B cell (primary cell): ENCODE data around the gene LPCAT3. TPM values are rescaled to one million over a fixed set of nuclear protein-coding genes. Genes with fewer than 3 reads are reported as not detected.

Experiments used
- ATAC-seq: fragments of 200-7000 bp; cut with Tn5 transposase; one replicate; pipeline ENCODE4 v1.10.0; 2021; ENCODE audit warnings: low read depth, mild to moderate bottlenecking, moderate number of reproducible peaks, moderate library complexity
- CTCF ChIA-PET: fragments of 350-600 bp; sonication (Branson Sonifier 250); formaldehyde crosslinking; loops from one replicate; lab custom pipeline; 2021; ENCODE audit warnings: antibody characterized with exemption, inconsistent platforms; lab: Charles Lee
- POLR2A ChIA-PET: fragments of 350-600 bp; sonication (Branson Sonifier 250); formaldehyde crosslinking; loops from one replicate; lab custom pipeline; 2021; ENCODE audit warnings: antibody characterized with exemption; lab: Charles Lee
- DNase-seq: peaks from one replicate; pipeline ENCODE4 v3.0.0; 2013
- H2AFZ ChIP-seq: 2 replicates; pipeline ENCODE4 v1.6.1; 2012; ENCODE audit warnings: mild to moderate bottlenecking, low read depth, low read length; ENCODE audit not compliant: insufficient read depth, poor library complexity, severe bottlenecking
- H3K27ac ChIP-seq, 2 donors: 1 replicate in 1 of 2; 2 replicates in 1 of 2; pipeline ENCODE4 v1.5.1; 2012 to 2013; ENCODE audit warnings: low read length in 2 of 2, mild to moderate bottlenecking in 2 of 2, moderate library complexity in 1 of 2
- H3K27me3 ChIP-seq, 4 experiments: fragments of 200-600 bp in 1 of 4; sonication (generic) in 1 of 4; replicated peaks in 1 of 4; 1 replicate in 2 of 4; 2 replicates in 2 of 4; pipeline versions ENCODE4 v1.6.1 to v1.7.0; 2013 to 2016; ENCODE audit warnings: low read length in 3 of 4, mild to moderate bottlenecking in 2 of 4, mixed read lengths in 1 of 4, moderate library complexity in 1 of 4; ENCODE audit not compliant: insufficient read depth in 4 of 4, control insufficient read depth in 3 of 4; ENCODE audit errors: control extremely low read depth in 1 of 4
- H3K36me3 ChIP-seq, 2 experiments: replicated peaks in 1 of 2; 1 replicate in 1 of 2; 2 replicates in 1 of 2; pipeline versions ENCODE4 v1.6.1 to v1.7.1; 2013; ENCODE audit warnings: low read length in 1 of 2; ENCODE audit not compliant: insufficient read depth in 2 of 2, control insufficient read depth in 1 of 2; ENCODE audit errors: control extremely low read depth in 1 of 2, extremely low read depth in 1 of 2
- H3K4me1 ChIP-seq, 2 donors: fragments of 200-600 bp in 1 of 2; sonication (generic) in 1 of 2; 1 replicate in 1 of 2; 2 replicates in 1 of 2; pipeline versions ENCODE4 v1.5.1 to v1.6.1; 2013 to 2017; ENCODE audit warnings: low read length in 2 of 2; ENCODE audit not compliant: control insufficient read depth in 2 of 2, insufficient read depth in 2 of 2
- H3K4me2 ChIP-seq: replicated peaks from 2 replicates; pipeline ENCODE3; 2012; ENCODE audit warnings: mild to moderate bottlenecking, low read depth, low read length; ENCODE audit not compliant: poor library complexity, severe bottlenecking
- H3K4me3 ChIP-seq, 5 experiments: fragments of 200-600 bp in 1 of 5; sonication (generic) in 1 of 5; 1 replicate in 3 of 5; 2 replicates in 2 of 5; pipeline versions ENCODE4 v1.5.1 to v1.7.0; 2011 to 2016; ENCODE audit warnings: low read length in 4 of 5, mild to moderate bottlenecking in 4 of 5, low read depth in 2 of 5, control low read depth in 1 of 5, moderate library complexity in 1 of 5; ENCODE audit not compliant: insufficient read depth in 1 of 5; ENCODE audit errors: control extremely low read depth in 1 of 5, extremely low read depth in 1 of 5
- H3K79me2 ChIP-seq: fragments of 200-600 bp; sonication (generic); one replicate; pipeline ENCODE4 v1.6.0; 2016; ENCODE audit warnings: low read length; ENCODE audit not compliant: control insufficient read depth, insufficient read depth
- H3K9ac ChIP-seq: fragments of 200-600 bp; sonication (generic); 2 replicates; pipeline ENCODE4 v1.6.1; 2017; ENCODE audit warnings: mild to moderate bottlenecking, low read length, moderate library complexity
- H3K9me3 ChIP-seq, 3 donors: one replicate each; pipeline versions ENCODE4 v1.6.1 to v1.7.1; 2013; ENCODE audit warnings: low read length in 2 of 3; ENCODE audit not compliant: control insufficient read depth in 2 of 3, insufficient read depth in 1 of 3; ENCODE audit errors: control extremely low read depth in 1 of 3
- H4K20me1 ChIP-seq: 2 replicates; pipeline ENCODE4 v1.6.0; 2012; ENCODE audit warnings: mild to moderate bottlenecking, low read length; ENCODE audit not compliant: insufficient read depth, control insufficient read depth, poor library complexity, severe bottlenecking
- H3K27ac Mint-ChIP-seq: one replicate; pipeline ENCODE4 v1.8.0; 2021; ENCODE audit warnings: mixed read lengths
- H3K27me3 Mint-ChIP-seq: one replicate; pipeline ENCODE4 v1.8.0; 2021; ENCODE audit warnings: mixed read lengths
- H3K4me1 Mint-ChIP-seq: one replicate; pipeline ENCODE4 v1.8.0; 2021; ENCODE audit warnings: mixed read lengths
- H3K4me3 Mint-ChIP-seq: one replicate; pipeline ENCODE4 v1.8.0; 2021; ENCODE audit warnings: mixed read lengths
- H3K9me3 Mint-ChIP-seq: one replicate; pipeline ENCODE4 v1.8.0; 2022; ENCODE audit warnings: mixed read lengths; ENCODE audit not compliant: insufficient read depth
- CTCF ChIP-seq: fragments of 200-600 bp; IDR thresholded peaks from one replicate; pipeline ENCODE4 v1.8.0; 2022; ENCODE audit warnings: antibody characterized with exemption, mild to moderate bottlenecking
- EZH2 ChIP-seq: IDR thresholded peaks from 2 replicates; pipeline ENCODE4 v1.6.1; 2012; ENCODE audit warnings: borderline replicate concordance, low read depth, mild to moderate bottlenecking, moderate library complexity, low read length; ENCODE audit not compliant: insufficient read depth, poor library complexity, severe bottlenecking
- WGBS: methylation state at CpG from one replicate; pipeline ENCODE4 v1.1.5; 2013; ENCODE audit warnings: missing lambda C conversion rate; ENCODE audit not compliant: insufficient coverage; 5-methylcytosine and 5-hydroxymethylcytosine counted together
- intact Hi-C: fragments of 100-400 bp; cut with micrococcal nuclease; formaldehyde crosslinking; loops from one replicate; pipeline ENCODE4 v1.10.0; 2022
- polyA plus RNA-seq: library from polyadenylated mRNA; depleted of rRNA; stranded (reverse); fragments of >200 nt; gene quantifications from 2 replicates; pipeline ENCODE4 v1.2.3, GENCODE V29; 2012
- total RNA-seq, 2 donors: library from RNA; stranded (reverse); fragments of 120-200 nt in 1 of 2; gene quantifications; 1 replicate in 1 of 2; 2 replicates in 1 of 2; pipeline versions ENCODE4 v1.2.3 to v1.2.4, GENCODE V29; 2013 to 2022

Gene LPCAT3
- total and polyA plus RNA-seq, 2 donors (not counting 1 experiment from before 2014, with no cell fraction given), result 17.6 to 26.2 TPM

GRCh38 chr12:6950811-6951540, 67.3 kb downstream of the LPCAT3 start, which contains the start of gene PTPN6:
TSS of gene PTPN6 (plus strand) at chr12:6951356. CDS start at chr12:6951513, 157 bp downstream.
- Histone ChIP-seq H3K4me2 (peak within 1 kb of the TSS; percentile 92), H3K9me3 (no peaks in the 10 kb centered on the region), H3K27me3 (no peaks in the 10 kb centered on the region), H4K20me1 (peaks cover 49% of the 10 kb centered on the region), H3K36me3 (peaks cover 0 to 41% of the 10 kb centered on the region in 2 experiments), H3K79me2 (peaks cover 65% of the 10 kb centered on the region), H3K4me1 (peaks cover 71 to 76% of the 10 kb centered on the region in 2 donors), H3K9ac (peak within 1 kb of the TSS; percentile 95), H3K4me3 (peak within 1 kb of the TSS; percentile 88 to 98 (median 92)), H3K27ac (peak within 1 kb of the TSS; percentile 84 to 99), H2AFZ (peak within 1 kb of the TSS; percentile 53)
- WGBS, result 1% methylated on average over 25 of the region's 25 CpGs
- TF ChIP-seq CTCF, result no peak
- no peak for TF ChIP-seq EZH2
- peak within 1 kb of the TSS; percentile 98 for H3K27ac Mint-ChIP-seq
- intact Hi-C loops, result loop anchor here (1.0 kb wide), 1 partner anchor 8 kb away; no protein-coding TSS in a partner anchor
- ChIA-PET POLR2A (interaction anchor here (0.6 to 18.5 kb wide), 7 partner anchors 7 to 288 kb away, joined by 3 to 662 read pairs (median 5); partner anchors contain the start of genes C12orf57, LPCAT3, PTPN6 and RNU7-1), CTCF (interaction anchor here (0.6 to 16.6 kb wide), 10 partner anchors 7 to 356 kb away, joined by 3 to 944 read pairs (median 6); partner anchors contain the start of genes C12orf57, RNU7-1 and SPSB2)
- peak within 1 kb of the TSS; percentile 98 for H3K4me3 Mint-ChIP-seq
- DNase-seq (peak; percentile 86), ATAC-seq (peak; percentile 59)
- peaks cover 86% of the 10 kb centered on the region for H3K4me1 Mint-ChIP-seq
- H3K9me3 Mint-ChIP-seq, result no peaks in the 10 kb centered on the region
- no peaks in the 10 kb centered on the region for H3K27me3 Mint-ChIP-seq
